ENCODE data around the gene MAP2K4.

MAP2K4 gene

DNA sequence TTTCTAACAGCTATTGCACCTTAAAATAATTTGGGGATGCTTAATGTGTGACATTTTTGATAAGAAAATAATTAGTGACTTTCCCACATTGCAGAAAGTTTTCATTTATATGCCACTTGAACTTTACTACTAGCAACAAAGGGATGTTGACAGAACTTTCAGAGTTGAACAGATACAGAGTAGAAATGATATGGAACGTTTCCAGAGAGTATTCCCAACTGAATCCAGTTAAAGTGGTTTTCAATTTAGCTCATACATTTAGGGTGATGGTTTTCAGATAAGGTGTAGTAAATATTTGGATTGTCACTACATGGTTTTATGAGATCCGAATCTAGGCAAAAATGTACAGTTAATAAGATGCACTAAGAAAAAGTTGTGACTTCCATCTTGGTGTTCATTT, 17.3 kb downstream of the MAP2K4 start:
- Histone ChIP-seq H3K36me3 (no peaks in the 10 kb centered on the region), H3K4me3 (ENCODE audit: low read depth in 1 of 2, low read length in 1 of 2) (no peak overlapping the region), H3K27ac (no peak overlapping the region), H3K9me3 (no peaks in the 10 kb centered on the region), H3K4me1 (ENCODE audit: control insufficient read depth in 1 of 2, insufficient read depth in 1 of 2, low read depth in 1 of 2, low read length in 1 of 2) (no peaks in the 10 kb centered on the region), H3K27me3 (no peaks in the 10 kb centered on the region)
- TF ChIP-seq, protein P1, sequence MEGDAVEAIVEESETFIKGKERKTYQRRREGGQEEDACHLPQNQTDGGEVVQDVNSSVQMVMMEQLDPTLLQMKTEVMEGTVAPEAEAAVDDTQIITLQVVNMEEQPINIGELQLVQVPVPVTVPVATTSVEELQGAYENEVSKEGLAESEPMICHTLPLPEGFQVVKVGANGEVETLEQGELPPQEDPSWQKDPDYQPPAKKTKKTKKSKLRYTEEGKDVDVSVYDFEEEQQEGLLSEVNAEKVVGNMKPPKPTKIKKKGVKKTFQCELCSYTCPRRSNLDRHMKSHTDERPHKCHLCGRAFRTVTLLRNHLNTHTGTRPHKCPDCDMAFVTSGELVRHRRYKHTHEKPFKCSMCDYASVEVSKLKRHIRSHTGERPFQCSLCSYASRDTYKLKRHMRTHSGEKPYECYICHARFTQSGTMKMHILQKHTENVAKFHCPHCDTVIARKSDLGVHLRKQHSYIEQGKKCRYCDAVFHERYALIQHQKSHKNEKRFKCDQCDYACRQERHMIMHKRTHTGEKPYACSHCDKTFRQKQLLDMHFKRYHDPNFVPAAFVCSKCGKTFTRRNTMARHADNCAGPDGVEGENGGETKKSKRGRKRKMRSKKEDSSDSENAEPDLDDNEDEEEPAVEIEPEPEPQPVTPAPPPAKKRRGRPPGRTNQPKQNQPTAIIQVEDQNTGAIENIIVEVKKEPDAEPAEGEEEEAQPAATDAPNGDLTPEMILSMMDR (IDR thresholded peaks at IDR 0.05) = no peak

DNA sequence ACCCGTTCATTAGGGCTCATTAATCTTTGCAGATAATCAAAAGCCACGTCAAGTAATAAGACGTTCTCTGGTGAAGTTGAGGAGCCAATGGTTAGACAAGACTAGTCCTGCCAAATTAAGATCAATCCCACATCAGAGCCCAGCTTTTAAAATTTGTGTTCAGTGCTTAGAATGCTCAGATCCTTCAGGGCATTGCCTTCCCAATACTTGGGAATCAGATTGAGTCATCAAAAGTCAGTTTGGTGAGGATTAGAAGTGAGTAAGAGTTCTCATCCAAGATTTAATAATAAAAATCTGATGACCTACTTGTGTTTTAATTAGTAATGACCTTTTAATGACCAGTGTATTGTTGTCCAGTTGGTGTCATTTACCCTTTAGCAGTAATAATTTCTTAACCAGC, 19.8 kb downstream of the MAP2K4 start:
- Histone ChIP-seq H3K4me1 (ENCODE audit: control insufficient read depth in 1 of 2, insufficient read depth in 1 of 2, low read depth in 1 of 2, low read length in 1 of 2) (no peaks in the 10 kb centered on the region), H3K4me3 (ENCODE audit: low read depth in 1 of 2, low read length in 1 of 2) (no peak overlapping the region), H3K9me3 (no peaks in the 10 kb centered on the region), H3K27me3 (no peaks in the 10 kb centered on the region), H3K36me3 (no peaks in the 10 kb centered on the region), H3K27ac (no peak overlapping the region)
- TF ChIP-seq, protein P1 (IDR thresholded peaks at IDR 0.05) = no peak

DNA sequence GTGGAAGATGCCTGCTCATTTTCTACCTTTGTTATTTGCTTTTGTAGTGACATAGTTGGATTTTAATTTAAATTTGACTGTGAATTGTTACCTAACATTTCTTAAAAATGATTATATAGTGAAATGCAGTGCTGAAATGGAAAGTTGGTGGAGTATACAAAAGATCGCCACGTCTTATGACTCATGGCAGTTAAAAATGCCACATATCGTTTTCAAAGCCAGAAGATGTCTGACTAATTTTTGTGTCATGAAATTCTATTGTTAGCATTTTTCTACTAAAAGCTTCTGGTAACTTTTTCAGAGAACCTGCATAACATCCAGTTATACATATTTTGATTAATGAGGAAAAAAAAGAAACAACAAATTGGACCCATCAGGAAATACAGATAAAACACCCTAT, 20.6 kb downstream of the MAP2K4 start:
- no peaks in the 10 kb centered on the region for H3K9me3 ChIP-seq
- no peaks in the 10 kb centered on the region for H3K36me3 ChIP-seq
- no peaks in the 10 kb centered on the region for H3K27me3 ChIP-seq
- H3K4me3 ChIP-seq (ENCODE audit: low read depth in 1 of 2, low read length in 1 of 2) = no peak overlapping the region
- no peak overlapping the region for H3K27ac ChIP-seq
- no peaks in the 10 kb centered on the region for H3K4me1 ChIP-seq (ENCODE audit: control insufficient read depth in 1 of 2, insufficient read depth in 1 of 2, low read depth in 1 of 2, low read length in 1 of 2)
- TF ChIP-seq, protein P1 (IDR thresholded peaks at IDR 0.05) = no peak

DNA sequence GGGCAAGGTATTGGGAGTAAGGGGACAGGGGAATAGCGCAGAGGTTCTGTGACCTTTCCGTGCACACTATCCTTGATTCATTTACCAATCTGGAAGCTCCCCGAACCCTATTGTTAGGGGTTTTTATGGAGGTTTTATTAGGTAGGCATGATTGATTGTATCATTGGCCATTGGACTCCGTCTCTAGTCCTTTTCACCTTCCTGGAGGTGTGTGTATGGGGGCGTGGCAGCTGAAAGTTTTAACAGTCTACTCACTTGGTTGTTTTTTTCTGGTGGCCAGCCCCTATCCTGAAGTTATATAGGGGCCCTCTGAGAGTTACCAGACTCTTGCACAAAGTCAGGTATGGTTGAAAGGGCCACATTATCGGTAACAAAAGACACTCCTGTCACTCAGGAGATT, 23.0 kb downstream of the MAP2K4 start:
- H3K27ac ChIP-seq = no peak overlapping the region
- no peaks in the 10 kb centered on the region for H3K27me3 ChIP-seq
- TF ChIP-seq, protein P1 (IDR thresholded peaks at IDR 0.05) = no peak
- no peaks in the 10 kb centered on the region for H3K9me3 ChIP-seq
- no peak overlapping the region for H3K4me3 ChIP-seq (ENCODE audit: low read depth in 1 of 2, low read length in 1 of 2)
- no peaks in the 10 kb centered on the region for H3K36me3 ChIP-seq
- peaks cover 0 to 2% of the 10 kb centered on the region in 2 experiments for H3K4me1 ChIP-seq (ENCODE audit: control insufficient read depth in 1 of 2, insufficient read depth in 1 of 2, low read depth in 1 of 2, low read length in 1 of 2)

DNA sequence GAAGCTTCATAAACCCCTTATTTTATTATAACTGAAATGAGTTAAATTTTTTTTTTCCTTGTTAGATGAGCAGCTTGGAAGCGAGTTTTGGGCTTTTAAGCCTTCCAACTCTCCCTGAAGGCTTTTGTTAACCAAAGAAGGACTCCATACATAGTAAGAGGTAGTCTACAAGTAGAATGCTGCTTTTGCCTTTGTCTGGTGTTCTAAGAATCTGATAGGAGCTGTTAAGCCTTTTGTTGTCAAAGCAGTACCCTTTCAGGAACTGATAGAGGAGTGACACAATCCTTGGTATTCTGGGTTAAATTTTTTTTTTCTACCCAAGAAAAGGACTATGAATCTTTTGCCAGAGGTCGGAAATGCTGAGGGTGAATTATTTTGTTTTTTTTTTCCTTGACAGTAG, 26.1 kb downstream of the MAP2K4 start:
- Histone ChIP-seq H3K27ac (peak overlapping the region; percentile 5), H3K4me1 (ENCODE audit: control insufficient read depth in 1 of 2, insufficient read depth in 1 of 2, low read depth in 1 of 2, low read length in 1 of 2) (peaks cover 0 to 5% of the 10 kb centered on the region in 2 experiments)

More for the DNA sequence above, 26.1 kb downstream of the MAP2K4 start:
- no peak overlapping the region for H3K4me3 ChIP-seq (ENCODE audit: low read depth in 1 of 2, low read length in 1 of 2)
- no peaks in the 10 kb centered on the region for H3K9me3 ChIP-seq
- TF ChIP-seq, protein P1 (IDR thresholded peaks at IDR 0.05) = no peak
- no peaks in the 10 kb centered on the region for H3K27me3 ChIP-seq
- H3K36me3 ChIP-seq = no peaks in the 10 kb centered on the region

Measured in neutrophil (primary cell).